K562 (cell line): ENCODE data around the gene MEIS2.

Source experiments
- EP300 ChIP-seq: IDR thresholded peaks from 2 replicates; pipeline ENCODE4 v1.6.1; 2012; ENCODE audit warnings: low read length, improper control_type of control experiment
- EZH2 ChIP-seq: IDR thresholded peaks from 2 replicates; pipeline ENCODE4 v1.6.1; 2012; ENCODE audit warnings: low read depth, mild to moderate bottlenecking, inconsistent platforms, low read length, borderline replicate concordance
- HDAC3 ChIP-seq: fragments of 450-650 bp; IDR thresholded peaks from 2 replicates; pipeline ENCODE4 v1.6.1; 2018; ENCODE audit warnings: borderline replicate concordance, mild to moderate bottlenecking, moderate library complexity; ENCODE audit not compliant: partially characterized antibody
- NR2C2 ChIP-seq, 2 experiments: fragments of 200-800 bp in 1 of 2; sonication (Bioruptor generic) in 1 of 2; sonication (generic) in 1 of 2; formaldehyde crosslinking in 1 of 2; IDR thresholded peaks; 2 replicates each; pipeline versions ENCODE4 v1.6.1 to v1.8.0; 2016 to 2022; ENCODE audit warnings: mild to moderate bottlenecking in 1 of 2, missing compliant biosample characterization in 1 of 2, missing genetic modification characterization in 1 of 2, missing genetic modification reagents in 1 of 2
- POLR2A ChIP-seq: fragments of 450-650 bp; conservative IDR thresholded peaks from 2 replicates; pipeline ENCODE4 v1.6.1; 2016
- POLR2AphosphoS5 ChIP-seq: IDR thresholded peaks from 2 replicates; pipeline ENCODE4 v1.6.1; 2011; ENCODE audit warnings: mild to moderate bottlenecking, low read depth, low read length, moderate library complexity; ENCODE audit not compliant: control insufficient read depth, insufficient read depth
- TARDBP ChIP-seq: fragments of 450-650 bp; IDR thresholded peaks from 2 replicates; pipeline ENCODE4 v1.6.1; 2016
- ZNF124 ChIP-seq: sonication (generic); formaldehyde crosslinking; IDR thresholded peaks from 2 replicates; pipeline ENCODE4 v1.8.1; 2022; ENCODE audit warnings: missing genetic modification reagents
- TF ChIP-seq, protein P1 (sequence below), 3 experiments: IDR thresholded peaks in 2 of 3; conservative IDR thresholded peaks in 1 of 3; 2 replicates each; pipeline ENCODE4 v1.5.1; 2011 to 2012; ENCODE audit warnings: low read length in 3 of 3, mild to moderate bottlenecking in 3 of 3, control low read depth in 2 of 3, improper control_type of control experiment in 1 of 3, inconsistent platforms in 1 of 3, low read depth in 1 of 3, mixed read lengths in 1 of 3, moderate library complexity in 1 of 3; ENCODE audit not compliant: insufficient read depth in 2 of 3
- TF ChIP-seq, protein P2 (sequence below): sonication (generic); formaldehyde crosslinking; IDR thresholded peaks from 2 replicates; pipeline ENCODE4 v1.5.0; 2020; ENCODE audit warnings: missing genetic modification reagents

- TF ChIP-seq, protein P1, sequence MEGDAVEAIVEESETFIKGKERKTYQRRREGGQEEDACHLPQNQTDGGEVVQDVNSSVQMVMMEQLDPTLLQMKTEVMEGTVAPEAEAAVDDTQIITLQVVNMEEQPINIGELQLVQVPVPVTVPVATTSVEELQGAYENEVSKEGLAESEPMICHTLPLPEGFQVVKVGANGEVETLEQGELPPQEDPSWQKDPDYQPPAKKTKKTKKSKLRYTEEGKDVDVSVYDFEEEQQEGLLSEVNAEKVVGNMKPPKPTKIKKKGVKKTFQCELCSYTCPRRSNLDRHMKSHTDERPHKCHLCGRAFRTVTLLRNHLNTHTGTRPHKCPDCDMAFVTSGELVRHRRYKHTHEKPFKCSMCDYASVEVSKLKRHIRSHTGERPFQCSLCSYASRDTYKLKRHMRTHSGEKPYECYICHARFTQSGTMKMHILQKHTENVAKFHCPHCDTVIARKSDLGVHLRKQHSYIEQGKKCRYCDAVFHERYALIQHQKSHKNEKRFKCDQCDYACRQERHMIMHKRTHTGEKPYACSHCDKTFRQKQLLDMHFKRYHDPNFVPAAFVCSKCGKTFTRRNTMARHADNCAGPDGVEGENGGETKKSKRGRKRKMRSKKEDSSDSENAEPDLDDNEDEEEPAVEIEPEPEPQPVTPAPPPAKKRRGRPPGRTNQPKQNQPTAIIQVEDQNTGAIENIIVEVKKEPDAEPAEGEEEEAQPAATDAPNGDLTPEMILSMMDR (IDR thresholded peaks at IDR 0.05 in 2 of 3, conservative IDR thresholded peaks at IDR 0.05 in 1 of 3; ENCODE audit: insufficient read depth in 2 of 3, low read depth in 1 of 3, low read length in 3 of 3): no peak
- TF ChIP-seq, protein P2, sequence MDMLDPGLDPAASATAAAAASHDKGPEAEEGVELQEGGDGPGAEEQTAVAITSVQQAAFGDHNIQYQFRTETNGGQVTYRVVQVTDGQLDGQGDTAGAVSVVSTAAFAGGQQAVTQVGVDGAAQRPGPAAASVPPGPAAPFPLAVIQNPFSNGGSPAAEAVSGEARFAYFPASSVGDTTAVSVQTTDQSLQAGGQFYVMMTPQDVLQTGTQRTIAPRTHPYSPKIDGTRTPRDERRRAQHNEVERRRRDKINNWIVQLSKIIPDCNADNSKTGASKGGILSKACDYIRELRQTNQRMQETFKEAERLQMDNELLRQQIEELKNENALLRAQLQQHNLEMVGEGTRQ (CRISPR knock-in tag): no peak
- TF ChIP-seq TARDBP: no peak
- no peak for TF ChIP-seq NR2C2 (CRISPR knock-in tag; IDR thresholded peaks at IDR 0.05)
- no peak for TF ChIP-seq NR2C2 (tag; IDR thresholded peaks at IDR 0.05)
- no peak for TF ChIP-seq ZNF124 (CRISPR knock-in tag)
- no peak for TF ChIP-seq POLR2A
- no peak for TF ChIP-seq EZH2
- TF ChIP-seq EP300: no peak
- no peak for TF ChIP-seq HDAC3
- no peak for TF ChIP-seq POLR2AphosphoS5
Observed at GRCh38 chr15:37094333-37094914, 5.9 kb downstream of the MEIS2 start.
